Measurements from ENCODE around the gene HTRA2.

DNA sequence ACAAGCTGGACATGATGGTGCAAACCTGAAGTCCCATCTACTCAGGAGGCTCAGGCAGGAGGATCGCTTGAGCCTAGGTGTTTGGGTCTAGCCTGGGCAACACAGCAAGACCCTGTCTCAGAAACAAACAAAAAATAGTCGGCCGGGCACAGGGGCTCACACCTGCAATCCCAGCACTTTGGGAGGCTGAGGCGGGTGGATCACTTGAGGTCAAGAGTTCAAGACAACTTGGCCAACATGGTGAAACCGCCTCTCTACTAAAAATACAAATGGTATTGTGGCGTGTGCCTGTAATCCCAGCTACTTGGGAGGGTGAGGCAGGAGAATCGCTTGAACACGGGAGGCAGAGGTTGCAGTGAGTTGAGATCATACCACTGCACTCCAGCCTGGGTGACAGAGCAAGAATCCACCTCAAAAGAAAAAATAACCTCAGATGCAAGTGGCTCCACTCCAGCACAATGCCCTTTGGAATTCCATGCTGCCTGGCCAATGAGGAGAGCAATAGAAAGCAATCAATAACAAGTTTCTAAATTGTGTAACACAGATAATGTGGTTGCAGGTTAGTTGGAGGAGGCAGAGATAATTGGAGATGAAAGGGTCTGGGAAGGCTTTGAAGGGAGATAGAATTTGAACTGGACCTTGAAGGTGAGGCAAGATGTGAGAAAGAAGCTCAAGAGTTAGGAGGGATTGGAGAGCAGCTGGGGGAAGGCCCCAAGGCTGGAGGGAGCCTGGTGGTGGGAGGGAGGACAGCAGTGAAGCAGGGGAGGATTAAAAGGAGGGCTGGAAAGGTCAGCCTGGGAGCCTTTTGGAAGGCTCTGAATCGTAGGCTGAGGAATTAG, 40.9 kb upstream of the HTRA2 start:
- TF ChIP-seq, protein P1, sequence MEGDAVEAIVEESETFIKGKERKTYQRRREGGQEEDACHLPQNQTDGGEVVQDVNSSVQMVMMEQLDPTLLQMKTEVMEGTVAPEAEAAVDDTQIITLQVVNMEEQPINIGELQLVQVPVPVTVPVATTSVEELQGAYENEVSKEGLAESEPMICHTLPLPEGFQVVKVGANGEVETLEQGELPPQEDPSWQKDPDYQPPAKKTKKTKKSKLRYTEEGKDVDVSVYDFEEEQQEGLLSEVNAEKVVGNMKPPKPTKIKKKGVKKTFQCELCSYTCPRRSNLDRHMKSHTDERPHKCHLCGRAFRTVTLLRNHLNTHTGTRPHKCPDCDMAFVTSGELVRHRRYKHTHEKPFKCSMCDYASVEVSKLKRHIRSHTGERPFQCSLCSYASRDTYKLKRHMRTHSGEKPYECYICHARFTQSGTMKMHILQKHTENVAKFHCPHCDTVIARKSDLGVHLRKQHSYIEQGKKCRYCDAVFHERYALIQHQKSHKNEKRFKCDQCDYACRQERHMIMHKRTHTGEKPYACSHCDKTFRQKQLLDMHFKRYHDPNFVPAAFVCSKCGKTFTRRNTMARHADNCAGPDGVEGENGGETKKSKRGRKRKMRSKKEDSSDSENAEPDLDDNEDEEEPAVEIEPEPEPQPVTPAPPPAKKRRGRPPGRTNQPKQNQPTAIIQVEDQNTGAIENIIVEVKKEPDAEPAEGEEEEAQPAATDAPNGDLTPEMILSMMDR (IDR thresholded peaks at IDR 0.05): no peak
- TF ChIP-seq POLR2A (IDR thresholded peaks at IDR 0.05): no peak
